Measurements from ENCODE around the gene SLC35F2. TPM values are rescaled to one million over a fixed set of nuclear protein-coding genes. Genes with fewer than 3 reads are reported as not detected.

SLC35F2 gene
- total and polyA plus RNA-seq, 2 of the 13 experiments (the other 11 are each of a cell fraction or from before 2014, with no cell fraction given): 5.8 to 20.3 TPM

GRCh38 chr11:107752949-107753822 is 105.4 kb downstream of the SLC35F2 start (continued):
- TF ChIP-seq, protein P1, sequence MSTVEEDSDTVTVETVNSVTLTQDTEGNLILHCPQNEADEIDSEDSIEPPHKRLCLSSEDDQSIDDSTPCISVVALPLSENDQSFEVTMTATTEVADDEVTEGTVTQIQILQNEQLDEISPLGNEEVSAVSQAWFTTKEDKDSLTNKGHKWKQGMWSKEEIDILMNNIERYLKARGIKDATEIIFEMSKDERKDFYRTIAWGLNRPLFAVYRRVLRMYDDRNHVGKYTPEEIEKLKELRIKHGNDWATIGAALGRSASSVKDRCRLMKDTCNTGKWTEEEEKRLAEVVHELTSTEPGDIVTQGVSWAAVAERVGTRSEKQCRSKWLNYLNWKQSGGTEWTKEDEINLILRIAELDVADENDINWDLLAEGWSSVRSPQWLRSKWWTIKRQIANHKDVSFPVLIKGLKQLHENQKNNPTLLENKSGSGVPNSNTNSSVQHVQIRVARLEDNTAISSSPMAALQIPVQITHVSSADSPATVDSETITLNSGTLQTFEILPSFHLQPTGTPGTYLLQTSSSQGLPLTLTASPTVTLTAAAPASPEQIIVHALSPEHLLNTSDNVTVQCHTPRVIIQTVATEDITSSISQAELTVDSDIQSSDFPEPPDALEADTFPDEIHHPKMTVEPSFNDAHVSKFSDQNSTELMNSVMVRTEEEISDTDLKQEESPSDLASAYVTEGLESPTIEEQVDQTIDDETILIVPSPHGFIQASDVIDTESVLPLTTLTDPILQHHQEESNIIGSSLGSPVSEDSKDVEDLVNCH (CRISPR knock-in tag; IDR thresholded peaks at IDR 0.05): no peak
- no peak for TF ChIP-seq ZNF737 (CRISPR knock-in tag; IDR thresholded peaks at IDR 0.05; ENCODE audit: borderline replicate concordance)
- TF ChIP-seq SRSF4 (IDR thresholded peaks at IDR 0.05; ENCODE audit: low read depth, low read length, poor library complexity, severe bottlenecking): no peak
- no peak for TF ChIP-seq KAT8 (CRISPR knock-in tag; IDR thresholded peaks at IDR 0.05)

DNA sequence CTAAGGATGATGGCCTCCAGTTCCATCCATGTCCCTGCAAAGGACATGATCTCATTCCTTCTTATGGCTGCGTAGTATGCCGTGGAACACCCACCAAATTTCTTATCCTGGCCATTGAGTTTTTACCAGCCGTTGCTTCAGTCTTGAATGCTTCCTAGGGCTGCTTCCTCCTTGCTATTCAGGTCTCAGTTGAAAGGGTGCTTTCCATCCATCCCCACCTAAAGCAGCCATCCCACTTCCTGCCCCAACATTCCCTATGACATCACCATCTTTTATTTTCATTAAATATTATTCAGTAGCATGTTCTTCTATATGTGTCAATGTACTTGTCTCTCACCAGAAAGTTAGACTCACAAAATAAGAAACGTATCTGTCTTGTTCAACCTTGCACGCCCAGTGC is 106.1 kb downstream of the SLC35F2 start:
- Histone ChIP-seq H3K9me3 (ENCODE audit: low read length) (no peaks in the 10 kb centered on the region), H3K4me2 (ENCODE audit: low read depth, low read length) (no peak overlapping the region), H2AFZ (ENCODE audit: low read length) (no peak overlapping the region), H3K4me3 (replicated peaks in 1 of 3; ENCODE audit: insufficient read depth in 1 of 3, low read depth in 2 of 3, low read length in 3 of 3) (no peak overlapping the region), H3K27me3 (ENCODE audit: control insufficient read depth in 1 of 2, insufficient read depth in 2 of 2, low read length in 2 of 2) (peaks cover 0 to 8% of the 10 kb centered on the region in 2 experiments; a peak in 3 of 5 replicates), H3K36me3 (replicated peaks in 1 of 2; ENCODE audit: control insufficient read depth in 1 of 2, insufficient read depth in 2 of 2, low read length in 2 of 2) (no peaks in the 10 kb centered on the region), H3K9ac (ENCODE audit: insufficient read depth, low read depth, low read length) (no peak overlapping the region), H3K4me1 (ENCODE audit: insufficient read depth, low read length) (no peaks in the 10 kb centered on the region), H4K20me1 (ENCODE audit: insufficient read depth, low read length) (no peaks in the 10 kb centered on the region), H3K27ac (ENCODE audit: extremely low read length, insufficient read depth, low read length) (no peak overlapping the region), H3K79me2 (ENCODE audit: insufficient read depth, low read length) (no peaks in the 10 kb centered on the region)
- intact Hi-C loops (cut with micrococcal nuclease; ENCODE audit: unreplicated experiment): no loop called here
- ChIA-PET CTCF (ENCODE audit: low intra/inter-chr PET ratio, low total read pairs) (no interaction called here), POLR2A (no interaction called here)
- TF ChIP-seq ZNF781 (CRISPR knock-in tag; IDR thresholded peaks at IDR 0.05; ENCODE audit: borderline replicate concordance, not compliant biosample characterization) (no peak), ZNF639 (CRISPR knock-in tag; conservative IDR thresholded peaks at IDR 0.05) (no peak), MED1 (CRISPR knock-in tag; IDR thresholded peaks at IDR 0.05) (no peak), CREB1 (IDR thresholded peaks at IDR 0.05) (peak; percentile 5; the same call in 1 of the 2 replicates), CREB1 (CRISPR knock-in tag; IDR thresholded peaks at IDR 0.05) (no peak), ATF7 (IDR thresholded peaks at IDR 0.05) (peak; percentile 42; the same call in 1 of the 2 replicates), ATF7 (CRISPR knock-in tag; IDR thresholded peaks at IDR 0.05) (no peak), PHB2 (IDR thresholded peaks at IDR 0.05; ENCODE audit: partially characterized antibody) (no peak)
- FAIRE-seq (no peak), DNase-seq (ENCODE audit: low spot score) (no peak), ATAC-seq (no peak)
- WGBS (ENCODE audit: low lambda C conversion rate): under 1% methylated on average over 5 of the region's 5 CpGs
- no TSS peak for BruUV-seq (replicated peaks)
- in situ Hi-C loops (cut with HindIII; ENCODE audit: extremely low pct_ligation_motif_present, low pct_unique_long_range_greater_than_20kb): no loop called here

Data from HepG2 (cell line).